HCT116 (cell line): ENCODE results near the gene KPNA4. TPM values are rescaled to one million over a fixed set of nuclear protein-coding genes. Genes with fewer than 3 reads are reported as not detected.

Experiments used
- ATAC-seq: fragments of 200-7000 bp; cut with Tn5 transposase; 2 replicates; pipeline ENCODE4 v1.9.1; 2020; ENCODE audit warnings: mild to moderate bottlenecking, moderate library complexity
- BruUV-seq: library from RNA; stranded (reverse); fragments of 400-500 nt; replicated peaks from 2 replicates; lab custom pipeline; 2021; lab: Mats Ljungman, UMichigan
- CTCF ChIA-PET: fragments of 300-600 bp; sonication (Branson Sonifier 250); formaldehyde crosslinking; loops from one replicate; lab custom pipeline; 2021; ENCODE audit warnings: antibody characterized with exemption; lab: Charles Lee
- POLR2A ChIA-PET: fragments of 300-600, 350-600 bp; sonication (Branson Sonifier 250); formaldehyde crosslinking; loops from one replicate; lab custom pipeline; 2021; ENCODE audit warnings: antibody characterized with exemption; lab: Charles Lee
- RAD21 ChIA-PET, 2 experiments: fragments of 300-600 bp; sonication (Branson Sonifier 250); formaldehyde crosslinking; loops; one replicate each; lab custom pipeline; 2023; ENCODE audit warnings: low total read pairs in 2 of 2; ENCODE audit not compliant: uncharacterized antibody in 2 of 2, unreplicated experiment in 2 of 2, low non-redundant PET in 1 of 2; lab: Charles Lee
- DNase-seq: peaks from one replicate; pipeline ENCODE4 v3.0.0-alpha.2; 2010; ENCODE audit warnings: low read depth, low spot score
- H2AFZ ChIP-seq: fragments of 200-600 bp; shearing (Covaris generic), sonication (generic); 2 replicates; pipeline ENCODE4 v1.6.1; 2017; ENCODE audit warnings: low read depth, mixed run types, mixed read lengths, antibody characterized with exemption, low read length; ENCODE audit not compliant: poor library complexity, severe bottlenecking
- H3K27ac ChIP-seq: 2 replicates; pipeline ENCODE4 v1.5.1; 2012; ENCODE audit warnings: low read depth, low read length
- H3K27me3 ChIP-seq: fragments of 200-600 bp; sonication (generic); 2 replicates; pipeline ENCODE4 v1.6.1; 2016; ENCODE audit warnings: mixed run types, low read length, mixed read lengths; ENCODE audit not compliant: insufficient read depth
- H3K36me3 ChIP-seq, 2 experiments: fragments of 200-500 bp in 1 of 2; fragments of 200-600 bp in 1 of 2; sonication (Bioruptor generic) in 1 of 2; sonication (generic) in 1 of 2; 2 replicates each; pipeline versions ENCODE4 v1.5.1 to v1.6.1; 2014 to 2016; ENCODE audit warnings: low read length in 2 of 2, inconsistent platforms in 1 of 2, mixed read lengths in 1 of 2, mixed run types in 1 of 2; ENCODE audit not compliant: insufficient read depth in 2 of 2, control insufficient read depth in 1 of 2
- H3K4me1 ChIP-seq, 2 experiments: fragments of 200-600 bp in 1 of 2; sonication (generic) in 1 of 2; 2 replicates each; pipeline versions ENCODE4 v1.5.1 to v1.6.1; 2012 to 2017; ENCODE audit warnings: low read length in 2 of 2, inconsistent platforms in 1 of 2, mild to moderate bottlenecking in 1 of 2, mixed read lengths in 1 of 2, mixed run types in 1 of 2, moderate library complexity in 1 of 2; ENCODE audit not compliant: insufficient read depth in 2 of 2, control insufficient read depth in 1 of 2
- H3K4me2 ChIP-seq: fragments of 200-600 bp; sonication (generic); 2 replicates; pipeline ENCODE4 v1.6.1; 2017; ENCODE audit warnings: mixed run types, low read length, mixed read lengths
- H3K4me3 ChIP-seq, 2 experiments: fragments of 200-600 bp in 1 of 2; sonication (generic) in 1 of 2; replicated peaks in 1 of 2; 2 replicates each; pipeline ENCODE4 v1.5.1; 2011 to 2016; ENCODE audit warnings: low read length in 2 of 2, control low read depth in 1 of 2, low read depth in 1 of 2, mild to moderate bottlenecking in 1 of 2, mixed read lengths in 1 of 2, mixed run types in 1 of 2
- H3K79me2 ChIP-seq: fragments of 200-600 bp; sonication (generic); 2 replicates; pipeline ENCODE4 v1.6.1; 2017; ENCODE audit warnings: mild to moderate bottlenecking, mixed run types, low read length, moderate library complexity, mixed read lengths; ENCODE audit not compliant: insufficient read depth
- H3K9ac ChIP-seq: fragments of 200-600 bp; sonication (generic); 2 replicates; pipeline ENCODE4 v1.6.1; 2016; ENCODE audit warnings: low read length, mixed read lengths
- H3K9me2 ChIP-seq: fragments of 200-600 bp; sonication (generic), shearing (Covaris generic); 2 replicates; pipeline ENCODE4 v1.6.1; 2017; ENCODE audit warnings: mixed run types, mild to moderate bottlenecking, moderate library complexity; ENCODE audit not compliant: insufficient read depth
- H3K9me3 ChIP-seq, 2 experiments: fragments of 200-500 bp in 1 of 2; fragments of 200-600 bp in 1 of 2; sonication (Bioruptor generic) in 1 of 2; sonication (generic) in 1 of 2; 2 replicates each; pipeline ENCODE4 v1.6.1; 2014 to 2017; ENCODE audit warnings: low read length in 2 of 2, mixed read lengths in 2 of 2, inconsistent platforms in 1 of 2, low read depth in 1 of 2, mild to moderate bottlenecking in 1 of 2, mixed run types in 1 of 2, moderate library complexity in 1 of 2; ENCODE audit not compliant: control insufficient read depth in 1 of 2, insufficient read depth in 1 of 2
- H4K20me1 ChIP-seq: fragments of 200-600 bp; sonication (generic), shearing (Covaris generic); 2 replicates; pipeline ENCODE4 v1.6.1; 2017; ENCODE audit warnings: mixed run types, mild to moderate bottlenecking, moderate library complexity; ENCODE audit not compliant: insufficient read depth
- CBX3 ChIP-seq: IDR thresholded peaks from 2 replicates; pipeline ENCODE4 v1.6.1; 2012; ENCODE audit warnings: low read depth
- CEBPB ChIP-seq: IDR thresholded peaks from 2 replicates; pipeline ENCODE4 v1.6.1; 2012; ENCODE audit warnings: low read depth
- ELF1 ChIP-seq: IDR thresholded peaks from 2 replicates; pipeline ENCODE4 v1.6.1; 2012; ENCODE audit warnings: low read depth, borderline replicate concordance
- JUND ChIP-seq: IDR thresholded peaks from 2 replicates; pipeline ENCODE4 v1.6.1; 2012
- POLR2A ChIP-seq: IDR thresholded peaks from 2 replicates; pipeline ENCODE4 v1.7.0; 2011; ENCODE audit warnings: borderline replicate concordance; ENCODE audit not compliant: insufficient read depth, insufficient read length; ENCODE audit errors: extremely low read depth
- SIN3A ChIP-seq: IDR thresholded peaks from 2 replicates; pipeline ENCODE4 v1.6.1; 2012; ENCODE audit warnings: low read depth
- SP1 ChIP-seq: IDR thresholded peaks from 2 replicates; pipeline ENCODE4 v1.6.1; 2012; ENCODE audit warnings: low read depth
- TCF7L2 ChIP-seq: IDR thresholded peaks from 2 replicates; pipeline ENCODE4 v1.7.0; 2011; ENCODE audit warnings: borderline replicate concordance, inconsistent platforms; ENCODE audit not compliant: insufficient read depth, insufficient read length; ENCODE audit errors: extremely low read depth
- YY1 ChIP-seq: IDR thresholded peaks from 2 replicates; pipeline ENCODE4 v1.6.1; 2011; ENCODE audit warnings: low read length, low read depth, moderate library complexity, mild to moderate bottlenecking; ENCODE audit not compliant: insufficient replicate concordance; ENCODE audit errors: extremely low read depth
- ZNF274 ChIP-seq: fragments of 200-500 bp; sonication (Bioruptor generic); IDR thresholded peaks from 2 replicates; pipeline ENCODE4 v1.6.1; 2014; ENCODE audit warnings: mild to moderate bottlenecking, low read depth, low read length, inconsistent platforms
- intact Hi-C: fragments of 100-400 bp; cut with micrococcal nuclease; formaldehyde crosslinking; loops from 2 replicates; pipeline ENCODE4 v1.10.0; 2022
- total RNA-seq: library from RNA; stranded (reverse); gene quantifications from one replicate; pipeline ENCODE4 v1.2.1, GENCODE V29; 2021; ENCODE audit not compliant: unreplicated experiment
- TF ChIP-seq, protein P1 (sequence below): IDR thresholded peaks from 2 replicates; pipeline ENCODE4 v1.6.1; 2012
- TF ChIP-seq, protein P2 (sequence below), 3 experiments: fragments of 200-600 bp in 1 of 3; sonication (generic) in 1 of 3; IDR thresholded peaks in 2 of 3; conservative IDR thresholded peaks in 1 of 3; 2 replicates each; pipeline ENCODE4 v1.5.1; 2012 to 2017; ENCODE audit warnings: low read depth in 2 of 3, low read length in 2 of 3, antibody characterized with exemption in 1 of 3, borderline replicate concordance in 1 of 3, control low read depth in 1 of 3, mild to moderate bottlenecking in 1 of 3, mixed read lengths in 1 of 3, mixed run types in 1 of 3, moderate library complexity in 1 of 3; ENCODE audit not compliant: insufficient read depth in 1 of 3

Gene KPNA4
- total RNA-seq, 1 experiment from 2014 or later = 43.1 TPM

DNA sequence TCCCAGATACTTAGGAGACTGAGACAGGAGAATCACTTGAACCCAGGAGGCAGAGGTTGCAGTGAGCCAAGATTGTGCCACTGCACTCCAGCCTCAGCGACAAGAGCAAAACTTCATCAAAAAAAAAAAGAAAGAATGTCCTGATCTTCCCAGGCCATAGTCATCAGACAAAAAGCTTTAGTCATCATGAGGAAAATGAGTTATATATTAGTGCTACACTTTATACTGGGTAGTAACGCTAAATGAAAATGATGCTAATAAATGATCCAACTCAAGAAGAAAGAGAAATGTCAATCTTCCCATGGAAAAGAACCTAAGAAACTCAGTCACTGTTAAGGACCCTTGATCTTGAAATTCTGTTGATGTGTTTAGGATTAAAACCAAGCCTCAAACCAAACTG, 89.5 kb downstream of the KPNA4 start:
- ATAC-seq = no peak
- Histone ChIP-seq H3K27me3 (no peaks in the 10 kb centered on the region), H3K4me1 (0 out of 4 replicates have a peak, but pooled peaks cover 0 to 7% of the 10 kb centered on the region in 2 experiments)
- no peak for TF ChIP-seq ZNF274
- no peak for TF ChIP-seq JUND
- TF ChIP-seq SIN3A = no peak
- no peak for TF ChIP-seq CBX3
- TF ChIP-seq, protein P1, sequence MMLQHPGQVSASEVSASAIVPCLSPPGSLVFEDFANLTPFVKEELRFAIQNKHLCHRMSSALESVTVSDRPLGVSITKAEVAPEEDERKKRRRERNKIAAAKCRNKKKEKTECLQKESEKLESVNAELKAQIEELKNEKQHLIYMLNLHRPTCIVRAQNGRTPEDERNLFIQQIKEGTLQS = no peak
- TF ChIP-seq CEBPB = no peak
- no peak for TF ChIP-seq POLR2A
- no peak for TF ChIP-seq ELF1
- no peak for TF ChIP-seq SP1
- no peak for TF ChIP-seq YY1
- TF ChIP-seq, protein P2, sequence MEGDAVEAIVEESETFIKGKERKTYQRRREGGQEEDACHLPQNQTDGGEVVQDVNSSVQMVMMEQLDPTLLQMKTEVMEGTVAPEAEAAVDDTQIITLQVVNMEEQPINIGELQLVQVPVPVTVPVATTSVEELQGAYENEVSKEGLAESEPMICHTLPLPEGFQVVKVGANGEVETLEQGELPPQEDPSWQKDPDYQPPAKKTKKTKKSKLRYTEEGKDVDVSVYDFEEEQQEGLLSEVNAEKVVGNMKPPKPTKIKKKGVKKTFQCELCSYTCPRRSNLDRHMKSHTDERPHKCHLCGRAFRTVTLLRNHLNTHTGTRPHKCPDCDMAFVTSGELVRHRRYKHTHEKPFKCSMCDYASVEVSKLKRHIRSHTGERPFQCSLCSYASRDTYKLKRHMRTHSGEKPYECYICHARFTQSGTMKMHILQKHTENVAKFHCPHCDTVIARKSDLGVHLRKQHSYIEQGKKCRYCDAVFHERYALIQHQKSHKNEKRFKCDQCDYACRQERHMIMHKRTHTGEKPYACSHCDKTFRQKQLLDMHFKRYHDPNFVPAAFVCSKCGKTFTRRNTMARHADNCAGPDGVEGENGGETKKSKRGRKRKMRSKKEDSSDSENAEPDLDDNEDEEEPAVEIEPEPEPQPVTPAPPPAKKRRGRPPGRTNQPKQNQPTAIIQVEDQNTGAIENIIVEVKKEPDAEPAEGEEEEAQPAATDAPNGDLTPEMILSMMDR (IDR thresholded peaks at IDR 0.05 in 2 of 3, conservative IDR thresholded peaks at IDR 0.05 in 1 of 3; ENCODE audit: borderline replicate concordance in 1 of 3, insufficient read depth in 1 of 3, low read depth in 2 of 3, low read length in 2 of 3) = no peak
- no peak for TF ChIP-seq TCF7L2
- TF ChIP-seq, all 23 proteins: peak for 0
- Histone ChIP-seq H3K9ac (no peak overlapping the region), H3K27ac (no peak overlapping the region), H3K9me2 (no peaks in the 10 kb centered on the region), H4K20me1 (no peaks in the 10 kb centered on the region), H2AFZ (no peak overlapping the region), H3K36me3 (no peaks in the 10 kb centered on the region), H3K79me2 (no peaks in the 10 kb centered on the region), H3K4me3 (no peak overlapping the region), H3K9me3 (no peaks in the 10 kb centered on the region; a peak in 1 of 4 replicates), H3K4me2 (no peak overlapping the region)
- BruUV-seq = no TSS peak
- no peak for DNase-seq
- ChIA-PET CTCF (no interaction called here), RAD21 (no interaction called here), POLR2A (no interaction called here)
- intact Hi-C loops = no loop called here
